ENCODE results near the gene FAM47E. TPM values are rescaled to one million over a fixed set of nuclear protein-coding genes. Genes with fewer than 3 reads are reported as not detected.

The FAM47E gene
- total RNA-seq, 1 experiment from 2014 or later, result 0.72 TPM

DNA sequence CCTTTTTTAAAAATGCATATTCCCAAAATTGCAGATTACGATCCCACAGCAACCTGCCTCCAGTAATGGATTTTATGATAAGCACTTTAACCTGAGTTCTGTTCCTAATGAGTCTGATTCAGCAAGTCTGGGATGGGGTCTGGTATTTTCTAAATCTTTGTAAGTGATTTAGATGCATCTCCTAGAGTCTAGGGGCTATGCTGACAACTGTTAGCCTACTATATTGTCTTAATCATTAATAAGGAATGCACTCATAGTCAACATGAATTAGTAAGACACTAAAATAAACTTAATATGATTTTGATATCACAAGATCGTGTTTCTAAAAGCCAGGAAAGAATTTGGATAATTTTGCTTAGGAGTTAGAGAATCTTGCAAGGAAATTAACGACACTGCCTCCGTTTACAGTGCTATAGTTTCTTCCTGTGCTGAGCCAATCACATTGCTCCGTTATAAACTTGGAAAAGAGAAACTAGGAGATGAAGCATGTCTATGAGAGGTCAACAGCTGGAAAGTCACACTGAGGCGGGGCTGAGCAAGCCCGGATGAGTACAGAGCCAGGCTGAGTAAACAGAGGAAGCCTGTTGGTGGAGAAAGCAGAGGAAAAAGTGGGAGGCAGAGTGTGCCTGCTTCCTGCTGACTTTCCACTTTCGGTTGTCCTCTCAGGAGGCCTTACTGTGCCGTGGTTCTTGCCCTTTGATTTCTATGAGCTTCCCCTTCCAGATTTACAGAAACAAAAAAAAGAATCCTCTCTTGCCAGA lies 43.3 kb upstream of the FAM47E start:
- no TSS peak for BruUV-seq (replicated peaks)
- H3K4me1 ChIP-seq (ENCODE audit: control insufficient read depth, insufficient read depth, low read length), result peaks cover 30% of the 10 kb centered on the region
- no peaks in the 10 kb centered on the region for H3K27me3 ChIP-seq (ENCODE audit: control insufficient read depth, insufficient read depth, low read length)
- TF ChIP-seq, protein P1, sequence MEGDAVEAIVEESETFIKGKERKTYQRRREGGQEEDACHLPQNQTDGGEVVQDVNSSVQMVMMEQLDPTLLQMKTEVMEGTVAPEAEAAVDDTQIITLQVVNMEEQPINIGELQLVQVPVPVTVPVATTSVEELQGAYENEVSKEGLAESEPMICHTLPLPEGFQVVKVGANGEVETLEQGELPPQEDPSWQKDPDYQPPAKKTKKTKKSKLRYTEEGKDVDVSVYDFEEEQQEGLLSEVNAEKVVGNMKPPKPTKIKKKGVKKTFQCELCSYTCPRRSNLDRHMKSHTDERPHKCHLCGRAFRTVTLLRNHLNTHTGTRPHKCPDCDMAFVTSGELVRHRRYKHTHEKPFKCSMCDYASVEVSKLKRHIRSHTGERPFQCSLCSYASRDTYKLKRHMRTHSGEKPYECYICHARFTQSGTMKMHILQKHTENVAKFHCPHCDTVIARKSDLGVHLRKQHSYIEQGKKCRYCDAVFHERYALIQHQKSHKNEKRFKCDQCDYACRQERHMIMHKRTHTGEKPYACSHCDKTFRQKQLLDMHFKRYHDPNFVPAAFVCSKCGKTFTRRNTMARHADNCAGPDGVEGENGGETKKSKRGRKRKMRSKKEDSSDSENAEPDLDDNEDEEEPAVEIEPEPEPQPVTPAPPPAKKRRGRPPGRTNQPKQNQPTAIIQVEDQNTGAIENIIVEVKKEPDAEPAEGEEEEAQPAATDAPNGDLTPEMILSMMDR (IDR thresholded peaks at IDR 0.05), result no peak
- no peak for TF ChIP-seq SIN3A (IDR thresholded peaks at IDR 0.05; ENCODE audit: borderline replicate concordance, insufficient read depth, low read depth, low read length)
- TF ChIP-seq, protein P2, sequence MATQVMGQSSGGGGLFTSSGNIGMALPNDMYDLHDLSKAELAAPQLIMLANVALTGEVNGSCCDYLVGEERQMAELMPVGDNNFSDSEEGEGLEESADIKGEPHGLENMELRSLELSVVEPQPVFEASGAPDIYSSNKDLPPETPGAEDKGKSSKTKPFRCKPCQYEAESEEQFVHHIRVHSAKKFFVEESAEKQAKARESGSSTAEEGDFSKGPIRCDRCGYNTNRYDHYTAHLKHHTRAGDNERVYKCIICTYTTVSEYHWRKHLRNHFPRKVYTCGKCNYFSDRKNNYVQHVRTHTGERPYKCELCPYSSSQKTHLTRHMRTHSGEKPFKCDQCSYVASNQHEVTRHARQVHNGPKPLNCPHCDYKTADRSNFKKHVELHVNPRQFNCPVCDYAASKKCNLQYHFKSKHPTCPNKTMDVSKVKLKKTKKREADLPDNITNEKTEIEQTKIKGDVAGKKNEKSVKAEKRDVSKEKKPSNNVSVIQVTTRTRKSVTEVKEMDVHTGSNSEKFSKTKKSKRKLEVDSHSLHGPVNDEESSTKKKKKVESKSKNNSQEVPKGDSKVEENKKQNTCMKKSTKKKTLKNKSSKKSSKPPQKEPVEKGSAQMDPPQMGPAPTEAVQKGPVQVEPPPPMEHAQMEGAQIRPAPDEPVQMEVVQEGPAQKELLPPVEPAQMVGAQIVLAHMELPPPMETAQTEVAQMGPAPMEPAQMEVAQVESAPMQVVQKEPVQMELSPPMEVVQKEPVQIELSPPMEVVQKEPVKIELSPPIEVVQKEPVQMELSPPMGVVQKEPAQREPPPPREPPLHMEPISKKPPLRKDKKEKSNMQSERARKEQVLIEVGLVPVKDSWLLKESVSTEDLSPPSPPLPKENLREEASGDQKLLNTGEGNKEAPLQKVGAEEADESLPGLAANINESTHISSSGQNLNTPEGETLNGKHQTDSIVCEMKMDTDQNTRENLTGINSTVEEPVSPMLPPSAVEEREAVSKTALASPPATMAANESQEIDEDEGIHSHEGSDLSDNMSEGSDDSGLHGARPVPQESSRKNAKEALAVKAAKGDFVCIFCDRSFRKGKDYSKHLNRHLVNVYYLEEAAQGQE (IDR thresholded peaks at IDR 0.05; ENCODE audit: insufficient read depth in 1 of 2, low read depth in 2 of 2, low read length in 1 of 2), result no peak
- no peaks in the 10 kb centered on the region for H3K9me3 ChIP-seq (ENCODE audit: control insufficient read depth, insufficient read depth, low read depth, low read length)
- peak overlapping the region in 1 of 2 experiments; percentile 23; a peak in 2 of 4 replicates for H3K4me3 ChIP-seq (ENCODE audit: low read depth in 2 of 2, low read length in 2 of 2)
- in situ Hi-C loops (cut with HindIII; ENCODE audit: low pct_unique_long_range_greater_than_20kb, low sequenced_read_pairs) (no loop called here), intact Hi-C loops (cut with micrococcal nuclease; ENCODE audit: unreplicated experiment) (no loop called here)
- no peaks in the 10 kb centered on the region for H3K36me3 ChIP-seq (ENCODE audit: control insufficient read depth, insufficient read depth, low read length)
- POLR2A ChIA-PET, result no interaction called here
- CTCF ChIA-PET, result no interaction called here
- no peak for DNase-seq (ENCODE audit: low read depth, low spot score)
- H3K27ac ChIP-seq (ENCODE audit: low read length), result peak overlapping the region; percentile 77
- ATAC-seq, result peak; percentile 82

DNA sequence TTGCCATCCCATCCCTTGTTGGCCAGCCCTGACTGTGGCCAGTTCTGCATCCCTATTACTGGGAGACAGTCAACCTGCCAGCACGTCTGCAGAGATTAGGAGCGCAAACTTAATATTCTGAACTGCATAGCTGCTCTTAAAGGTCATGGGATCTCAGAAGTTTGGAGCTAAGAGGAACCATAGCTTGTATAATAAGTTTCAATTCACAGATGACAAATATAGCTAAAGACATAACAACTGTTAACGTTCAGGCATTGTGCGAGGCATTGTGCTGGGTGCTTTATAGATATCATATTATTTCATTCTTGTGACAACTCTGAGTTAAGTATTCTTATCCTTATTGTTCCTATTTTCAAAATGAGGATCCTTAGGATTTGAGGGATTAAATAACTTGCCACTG lies 41.6 kb upstream of the FAM47E start:
- Histone ChIP-seq H3K27me3 (ENCODE audit: control insufficient read depth, insufficient read depth, low read length) (no peaks in the 10 kb centered on the region), H3K4me3 (ENCODE audit: low read depth in 2 of 2, low read length in 2 of 2) (no peak overlapping the region), H3K36me3 (ENCODE audit: control insufficient read depth, insufficient read depth, low read length) (no peaks in the 10 kb centered on the region), H3K9me3 (ENCODE audit: control insufficient read depth, insufficient read depth, low read depth, low read length) (no peaks in the 10 kb centered on the region), H3K4me1 (ENCODE audit: control insufficient read depth, insufficient read depth, low read length) (peaks cover 38% of the 10 kb centered on the region), H3K27ac (ENCODE audit: low read length) (no peak overlapping the region)
- CTCF ChIA-PET, result no interaction called here
- TF ChIP-seq POLR2AphosphoS5 (IDR thresholded peaks at IDR 0.05; ENCODE audit: low read depth, low read length), result no peak
- TF ChIP-seq TCF7L2 (IDR thresholded peaks at IDR 0.05; ENCODE audit: low read depth, low read length), result no peak
- TF ChIP-seq SIN3A (IDR thresholded peaks at IDR 0.05; ENCODE audit: borderline replicate concordance, insufficient read depth, low read depth, low read length), result no peak
- TF ChIP-seq, protein P2 (IDR thresholded peaks at IDR 0.05; ENCODE audit: insufficient read depth in 1 of 2, low read depth in 2 of 2, low read length in 1 of 2), result no peak
- TF ChIP-seq, protein P1 (IDR thresholded peaks at IDR 0.05), result no peak
- POLR2A ChIA-PET, result interaction anchor here (1.0 kb wide), 1 partner anchor 11 kb away, joined by 3 read pairs; no protein-coding TSS in a partner anchor
- DNase-seq (ENCODE audit: low read depth, low spot score) (no peak), ATAC-seq (no peak)
- in situ Hi-C loops (cut with HindIII; ENCODE audit: low pct_unique_long_range_greater_than_20kb, low sequenced_read_pairs) (no loop called here), intact Hi-C loops (cut with micrococcal nuclease; ENCODE audit: unreplicated experiment) (no loop called here)
- no TSS peak for BruUV-seq (replicated peaks)

Data from Panc1 (cell line).